ENCODE results near the gene IFT20. TPM values are rescaled to one million over a fixed set of nuclear protein-coding genes. Genes with fewer than 3 reads are reported as not detected.
A peak's percentile ranks its signal among the peaks of the same experiment; 100 is the strongest.
"Not testable (repeated sequence)": the region's sequence is repeated elsewhere in the genome, so short reads cannot be mapped to it uniquely, and the experiment has no call there.

Gene IFT20
- total and polyA plus RNA-seq, 9 donors: 27.7 to 40.4 (median 34.8) TPM

GRCh38 chr17:28346199-28346580 lies 10.9 kb upstream of the IFT20 start:
- H3K36me3 ChIP-seq (ENCODE audit: control insufficient read depth, insufficient read depth, low read length): peaks cover 95% of the 10 kb centered on the region
- DNase-seq: no peak
- H3K27ac ChIP-seq (ENCODE audit: low read length): no peak overlapping the region
- H3K4me1 ChIP-seq (ENCODE audit: control insufficient read depth, insufficient read depth, low read length): no peaks in the 10 kb centered on the region
- WGBS (ENCODE audit: insufficient coverage): 75% methylated on average over 1 of the region's 2 CpGs
- no peak overlapping the region for H3K4me3 ChIP-seq (ENCODE audit: low read length)
- no peaks in the 10 kb centered on the region for H3K9me3 ChIP-seq (replicated peaks; ENCODE audit: control insufficient read depth, low read depth, low read length)
- no peaks in the 10 kb centered on the region for H3K27me3 ChIP-seq (ENCODE audit: control insufficient read depth, insufficient read depth, low read length)

- Histone ChIP-seq H3K27ac (ENCODE audit: low read length) (no peak overlapping the region), H3K36me3 (ENCODE audit: control insufficient read depth, insufficient read depth, low read length) (peaks cover 94% of the 10 kb centered on the region), H3K27me3 (ENCODE audit: control insufficient read depth, insufficient read depth, low read length) (no peaks in the 10 kb centered on the region), H3K4me3 (ENCODE audit: low read length) (no peak overlapping the region), H3K9me3 (replicated peaks; ENCODE audit: control insufficient read depth, low read depth, low read length) (no peaks in the 10 kb centered on the region), H3K4me1 (ENCODE audit: control insufficient read depth, insufficient read depth, low read length) (no peaks in the 10 kb centered on the region)
- 74% methylated on average over 12 of the region's 13 CpGs for WGBS (ENCODE audit: insufficient coverage)
- no peak for DNase-seq
Observed at GRCh38 chr17:28345419-28346198, 10.3 kb upstream of the IFT20 start.

- Histone ChIP-seq H3K27ac (ENCODE audit: low read length) (no peak overlapping the region), H3K36me3 (ENCODE audit: control insufficient read depth, insufficient read depth, low read length) (peaks cover 90% of the 10 kb centered on the region), H3K27me3 (ENCODE audit: control insufficient read depth, insufficient read depth, low read length) (no peaks in the 10 kb centered on the region), H3K4me3 (ENCODE audit: low read length) (no peak overlapping the region), H3K4me1 (ENCODE audit: control insufficient read depth, insufficient read depth, low read length) (no peaks in the 10 kb centered on the region), H3K9me3 (replicated peaks; ENCODE audit: control insufficient read depth, low read depth, low read length) (no peaks in the 10 kb centered on the region)
- 93% methylated on average over 16 of the region's 19 CpGs for WGBS (ENCODE audit: insufficient coverage)
- no peak for DNase-seq
Observed at GRCh38 chr17:28344435-28344901, 9.2 kb upstream of the IFT20 start.

- Histone ChIP-seq H3K9me3 (replicated peaks; ENCODE audit: control insufficient read depth, low read depth, low read length) (no peaks in the 10 kb centered on the region), H3K36me3 (ENCODE audit: control insufficient read depth, insufficient read depth, low read length) (peaks cover 85% of the 10 kb centered on the region), H3K4me3 (ENCODE audit: low read length) (no peak overlapping the region), H3K4me1 (ENCODE audit: control insufficient read depth, insufficient read depth, low read length) (no peaks in the 10 kb centered on the region), H3K27ac (ENCODE audit: low read length) (no peak overlapping the region), H3K27me3 (ENCODE audit: control insufficient read depth, insufficient read depth, low read length) (no peaks in the 10 kb centered on the region)
- 97% methylated on average over 5 of the region's 9 CpGs for WGBS (ENCODE audit: insufficient coverage)
- DNase-seq: no peak
Observed at GRCh38 chr17:28344011-28344410, 8.7 kb upstream of the IFT20 start.

GRCh38 chr17:28343491-28343932 lies 8.2 kb upstream of the IFT20 start:
- no peak for DNase-seq
- Histone ChIP-seq H3K27me3 (ENCODE audit: control insufficient read depth, insufficient read depth, low read length) (no peaks in the 10 kb centered on the region), H3K27ac (ENCODE audit: low read length) (no peak overlapping the region), H3K36me3 (ENCODE audit: control insufficient read depth, insufficient read depth, low read length) (peaks cover 84% of the 10 kb centered on the region), H3K4me1 (ENCODE audit: control insufficient read depth, insufficient read depth, low read length) (peaks cover 2% of the 10 kb centered on the region), H3K4me3 (ENCODE audit: low read length) (no peak overlapping the region), H3K9me3 (replicated peaks; ENCODE audit: control insufficient read depth, low read depth, low read length) (no peaks in the 10 kb centered on the region)
- 81% methylated on average over 9 of the region's 10 CpGs for WGBS (ENCODE audit: insufficient coverage)

GRCh38 chr17:28342313-28342712 lies 7.0 kb upstream of the IFT20 start:
- peaks cover 74% of the 10 kb centered on the region for H3K36me3 ChIP-seq (ENCODE audit: control insufficient read depth, insufficient read depth, low read length)
- H3K4me1 ChIP-seq (ENCODE audit: control insufficient read depth, insufficient read depth, low read length): peaks cover 9% of the 10 kb centered on the region
- no peaks in the 10 kb centered on the region for H3K27me3 ChIP-seq (ENCODE audit: control insufficient read depth, insufficient read depth, low read length)
- no peak for DNase-seq
- H3K27ac ChIP-seq (ENCODE audit: low read length): no peak overlapping the region
- no peaks in the 10 kb centered on the region for H3K9me3 ChIP-seq (replicated peaks; ENCODE audit: control insufficient read depth, low read depth, low read length)
- 88% methylated on average over 14 of the region's 14 CpGs for WGBS (ENCODE audit: insufficient coverage)
- H3K4me3 ChIP-seq (ENCODE audit: low read length): no peak overlapping the region

- Histone ChIP-seq H3K27me3 (ENCODE audit: control insufficient read depth, insufficient read depth, low read length) (no peaks in the 10 kb centered on the region), H3K36me3 (ENCODE audit: control insufficient read depth, insufficient read depth, low read length) (peaks cover 67% of the 10 kb centered on the region), H3K4me3 (ENCODE audit: low read length) (no peak overlapping the region), H3K27ac (ENCODE audit: low read length) (no peak overlapping the region), H3K4me1 (ENCODE audit: control insufficient read depth, insufficient read depth, low read length) (peaks cover 17% of the 10 kb centered on the region), H3K9me3 (replicated peaks; ENCODE audit: control insufficient read depth, low read depth, low read length) (no peaks in the 10 kb centered on the region)
- 100% methylated on average over 8 of the region's 11 CpGs for WGBS (ENCODE audit: insufficient coverage)
- no peak for DNase-seq
Observed at GRCh38 chr17:28341516-28341915, 6.2 kb upstream of the IFT20 start.

- H3K4me1 ChIP-seq (ENCODE audit: control insufficient read depth, insufficient read depth, low read length): peaks cover 20% of the 10 kb centered on the region
- WGBS (ENCODE audit: insufficient coverage): 100% methylated on average over 4 of the region's 6 CpGs
- H3K4me3 ChIP-seq (ENCODE audit: low read length): no peak overlapping the region
- no peak overlapping the region for H3K27ac ChIP-seq (ENCODE audit: low read length)
- no peaks in the 10 kb centered on the region for H3K9me3 ChIP-seq (replicated peaks; ENCODE audit: control insufficient read depth, low read depth, low read length)
- peaks cover 56% of the 10 kb centered on the region for H3K36me3 ChIP-seq (ENCODE audit: control insufficient read depth, insufficient read depth, low read length)
- DNase-seq: no peak
- no peaks in the 10 kb centered on the region for H3K27me3 ChIP-seq (ENCODE audit: control insufficient read depth, insufficient read depth, low read length)
Observed at GRCh38 chr17:28340374-28340773, 5.1 kb upstream of the IFT20 start.

- peaks cover 24% of the 10 kb centered on the region for H3K4me1 ChIP-seq (ENCODE audit: control insufficient read depth, insufficient read depth, low read length)
- H3K27me3 ChIP-seq (ENCODE audit: control insufficient read depth, insufficient read depth, low read length): no peaks in the 10 kb centered on the region
- WGBS (ENCODE audit: insufficient coverage): 94% methylated on average over 12 of the region's 15 CpGs
- DNase-seq: no peak
- no peak overlapping the region for H3K27ac ChIP-seq (ENCODE audit: low read length)
- peaks cover 47% of the 10 kb centered on the region for H3K36me3 ChIP-seq (ENCODE audit: control insufficient read depth, insufficient read depth, low read length)
- no peaks in the 10 kb centered on the region for H3K9me3 ChIP-seq (replicated peaks; ENCODE audit: control insufficient read depth, low read depth, low read length)
- H3K4me3 ChIP-seq (ENCODE audit: low read length): no peak overlapping the region
Observed at GRCh38 chr17:28339431-28339830, 4.2 kb upstream of the IFT20 start.

- H3K4me3 ChIP-seq (ENCODE audit: low read length); DNase-seq; H3K27me3 ChIP-seq (ENCODE audit: control insufficient read depth, insufficient read depth, low read length); H3K9me3 ChIP-seq (replicated peaks; ENCODE audit: control insufficient read depth, low read depth, low read length): not testable (repeated sequence)
- H3K36me3 ChIP-seq (ENCODE audit: control insufficient read depth, insufficient read depth, low read length): peaks cover 40% of the 10 kb centered on the region
- WGBS (ENCODE audit: insufficient coverage): 100% methylated on average over 1 of the region's 8 CpGs
- H3K4me1 ChIP-seq (ENCODE audit: control insufficient read depth, insufficient read depth, low read length): peaks cover 30% of the 10 kb centered on the region
- H3K27ac ChIP-seq (ENCODE audit: low read length): peak overlapping the region; percentile 52
Observed at GRCh38 chr17:28338769-28339212, 3.5 kb upstream of the IFT20 start.
